ENCODE results near the gene TMEM108.

Gene TMEM108

DNA sequence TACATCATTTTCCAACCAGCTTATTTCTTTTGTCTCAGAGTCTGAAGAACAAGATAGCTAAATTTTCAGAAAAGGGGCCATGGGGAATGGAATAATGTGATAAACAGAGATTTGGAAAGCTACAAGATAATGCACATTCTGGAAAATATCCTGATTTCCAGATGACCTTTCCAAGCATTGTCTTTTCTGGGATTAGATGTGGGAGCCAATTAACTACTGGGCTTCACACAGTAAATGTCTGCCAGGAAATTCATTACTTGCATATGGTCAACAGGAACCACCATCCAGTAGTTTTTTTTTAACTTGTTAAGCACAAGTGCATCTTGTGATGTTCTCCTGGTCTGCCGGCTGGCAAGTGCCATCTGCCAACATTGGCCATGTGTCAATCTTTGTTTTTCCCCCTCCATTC lies 230.5 kb downstream of the TMEM108 start:
- Histone ChIP-seq H3K9me3 (ENCODE audit: control insufficient read depth, low read length) (no peaks in the 10 kb centered on the region), H3K36me3 (ENCODE audit: control insufficient read depth, insufficient read depth, low read length) (no peaks in the 10 kb centered on the region), H3K4me1 (ENCODE audit: control insufficient read depth, insufficient read depth, low read length) (no peaks in the 10 kb centered on the region), H3K27ac (ENCODE audit: insufficient read depth, low read depth, low read length, poor library complexity, severe bottlenecking) (no peak overlapping the region), H3K27me3 (ENCODE audit: control insufficient read depth, insufficient read depth, low read length, poor library complexity, severe bottlenecking) (no peaks in the 10 kb centered on the region), H3K4me3 (ENCODE audit: insufficient read depth, low read depth, low read length) (no peak overlapping the region)
- 95 to 100% methylated on average over 1 of the region's 1 CpG for WGBS, 2 experiments

DNA sequence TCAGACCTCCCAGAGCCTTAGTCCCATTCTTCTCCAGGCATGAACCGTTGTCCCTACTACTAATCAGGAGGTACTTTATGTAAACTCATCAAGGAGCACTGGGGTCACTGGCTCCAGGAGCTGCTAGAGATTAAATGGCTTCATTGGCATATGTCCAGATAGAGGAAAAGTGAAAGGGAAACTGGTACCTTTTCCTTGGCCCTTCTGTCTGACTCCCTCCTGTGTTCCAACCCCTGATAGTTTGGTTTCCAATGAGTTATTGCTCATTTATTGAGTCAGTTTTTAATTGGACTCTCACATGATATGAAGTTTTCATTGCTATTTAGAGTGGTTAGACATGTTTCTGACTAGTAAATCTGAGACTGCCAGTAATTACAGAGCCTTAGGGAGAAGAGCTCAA lies 231.2 kb downstream of the TMEM108 start:
- 64 to 80% methylated on average over 1 of the region's 1 CpG for WGBS, 2 experiments
- H3K27ac ChIP-seq (ENCODE audit: insufficient read depth, low read depth, low read length, poor library complexity, severe bottlenecking) = no peak overlapping the region
- no peaks in the 10 kb centered on the region for H3K36me3 ChIP-seq (ENCODE audit: control insufficient read depth, insufficient read depth, low read length)
- no peaks in the 10 kb centered on the region for H3K9me3 ChIP-seq (ENCODE audit: control insufficient read depth, low read length)
- no peak overlapping the region for H3K4me3 ChIP-seq (ENCODE audit: insufficient read depth, low read depth, low read length)
- no peaks in the 10 kb centered on the region for H3K27me3 ChIP-seq (ENCODE audit: control insufficient read depth, insufficient read depth, low read length, poor library complexity, severe bottlenecking)
- no peaks in the 10 kb centered on the region for H3K4me1 ChIP-seq (ENCODE audit: control insufficient read depth, insufficient read depth, low read length)

DNA sequence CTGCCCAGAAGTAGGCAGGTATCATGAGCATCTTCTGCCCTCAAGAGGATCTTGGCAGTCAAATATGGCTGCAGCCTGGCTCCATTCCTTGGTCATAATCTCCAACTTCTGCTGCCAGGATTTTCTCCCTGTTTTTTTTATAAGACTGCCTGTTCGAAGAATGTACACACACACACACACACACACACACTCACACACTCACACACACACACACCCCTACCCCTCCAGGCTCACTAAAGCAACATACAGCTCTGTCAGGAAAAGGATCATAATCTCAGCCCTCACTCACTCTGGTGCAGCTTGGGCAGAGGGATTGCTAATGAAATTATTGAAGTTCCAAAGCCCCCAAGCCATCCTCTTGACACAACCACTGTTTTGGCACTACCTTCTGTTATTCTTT lies 232.4 kb downstream of the TMEM108 start:
- H3K4me1 ChIP-seq (ENCODE audit: control insufficient read depth, insufficient read depth, low read length) = no peaks in the 10 kb centered on the region
- H3K4me3 ChIP-seq (ENCODE audit: insufficient read depth, low read depth, low read length) = no peak overlapping the region
- H3K27me3 ChIP-seq (ENCODE audit: control insufficient read depth, insufficient read depth, low read length, poor library complexity, severe bottlenecking) = no peaks in the 10 kb centered on the region
- WGBS, 2 experiments = 82 to 100% methylated on average over 1 of the region's 1 CpG
- no peaks in the 10 kb centered on the region for H3K36me3 ChIP-seq (ENCODE audit: control insufficient read depth, insufficient read depth, low read length)
- H3K9me3 ChIP-seq (ENCODE audit: control insufficient read depth, low read length) = no peaks in the 10 kb centered on the region
- no peak overlapping the region for H3K27ac ChIP-seq (ENCODE audit: insufficient read depth, low read depth, low read length, poor library complexity, severe bottlenecking)

DNA sequence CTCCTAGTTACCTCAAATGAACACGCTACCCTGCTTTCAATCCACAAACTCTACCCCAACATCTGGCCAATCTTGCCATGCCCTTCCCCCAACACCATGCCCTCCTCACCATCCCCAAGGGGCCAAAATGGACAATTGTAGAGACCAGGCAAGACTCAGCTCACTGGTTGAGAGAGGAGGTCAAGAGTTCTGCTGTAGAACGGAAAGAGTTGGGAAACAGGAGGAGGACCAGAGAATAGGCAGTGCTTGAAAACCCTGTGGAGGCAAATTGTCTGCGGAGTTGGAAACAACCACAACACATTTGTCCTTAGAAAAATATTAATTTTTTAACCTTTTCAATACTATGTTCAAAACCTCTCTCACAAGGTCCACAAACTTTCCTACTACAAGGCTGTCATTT lies 232.9 kb downstream of the TMEM108 start:
- no peaks in the 10 kb centered on the region for H3K9me3 ChIP-seq (ENCODE audit: control insufficient read depth, low read length)
- 92 to 96% methylated on average over 3 of the region's 3 CpGs for WGBS, 2 experiments
- H3K4me3 ChIP-seq (ENCODE audit: insufficient read depth, low read depth, low read length) = no peak overlapping the region
- H3K27ac ChIP-seq (ENCODE audit: insufficient read depth, low read depth, low read length, poor library complexity, severe bottlenecking) = no peak overlapping the region
- H3K27me3 ChIP-seq (ENCODE audit: control insufficient read depth, insufficient read depth, low read length, poor library complexity, severe bottlenecking) = no peaks in the 10 kb centered on the region
- H3K4me1 ChIP-seq (ENCODE audit: control insufficient read depth, insufficient read depth, low read length) = no peaks in the 10 kb centered on the region
- no peaks in the 10 kb centered on the region for H3K36me3 ChIP-seq (ENCODE audit: control insufficient read depth, insufficient read depth, low read length)

DNA sequence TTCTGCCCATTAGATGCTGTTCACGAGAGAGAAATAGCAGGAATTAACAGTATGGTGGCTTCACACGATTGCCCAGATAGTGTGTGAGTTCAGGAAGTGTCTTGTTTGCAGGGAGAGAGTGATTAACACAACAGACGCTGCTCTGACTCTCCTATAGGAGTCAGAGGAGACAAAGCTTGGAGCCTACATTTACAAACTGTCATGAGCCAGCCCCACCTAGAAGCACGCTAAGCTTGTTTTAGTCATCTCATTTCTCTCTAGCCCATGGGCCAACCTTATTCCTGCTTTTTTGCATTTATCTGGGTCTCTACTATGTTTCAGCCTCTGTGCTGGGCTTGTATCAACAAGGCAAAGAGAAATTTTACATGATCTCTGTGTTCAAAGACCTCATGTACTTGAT lies 233.3 kb downstream of the TMEM108 start:
- Histone ChIP-seq H3K36me3 (ENCODE audit: control insufficient read depth, insufficient read depth, low read length) (no peaks in the 10 kb centered on the region), H3K27me3 (ENCODE audit: control insufficient read depth, insufficient read depth, low read length, poor library complexity, severe bottlenecking) (no peaks in the 10 kb centered on the region), H3K4me1 (ENCODE audit: control insufficient read depth, insufficient read depth, low read length) (no peaks in the 10 kb centered on the region), H3K4me3 (ENCODE audit: insufficient read depth, low read depth, low read length) (no peak overlapping the region), H3K9me3 (ENCODE audit: control insufficient read depth, low read length) (no peaks in the 10 kb centered on the region), H3K27ac (ENCODE audit: insufficient read depth, low read depth, low read length, poor library complexity, severe bottlenecking) (no peak overlapping the region)
- WGBS, 2 experiments = 62 to 64% methylated on average over 4 of the region's 4 CpGs

DNA sequence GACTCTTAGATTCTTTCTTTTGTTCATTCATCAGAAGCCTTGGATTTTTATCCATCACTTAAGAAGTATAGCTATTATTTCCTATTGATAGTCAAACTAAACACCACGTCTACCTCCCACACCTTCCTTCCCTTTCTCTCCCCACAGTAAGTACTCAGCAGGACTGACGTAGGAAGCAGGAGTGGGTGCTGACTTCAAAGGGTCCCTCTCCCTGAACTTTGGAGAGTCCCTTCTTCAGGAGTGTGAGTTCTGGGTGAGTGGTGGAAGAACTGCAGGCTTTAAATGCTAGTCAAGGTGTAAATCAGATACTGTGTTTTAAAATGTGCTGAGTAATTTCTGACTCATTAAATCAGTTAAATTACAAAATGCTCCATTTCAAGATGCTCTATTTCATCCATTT lies 235.2 kb downstream of the TMEM108 start:
- Histone ChIP-seq H3K9me3 (ENCODE audit: control insufficient read depth, low read length) (no peaks in the 10 kb centered on the region), H3K27me3 (ENCODE audit: control insufficient read depth, insufficient read depth, low read length, poor library complexity, severe bottlenecking) (no peaks in the 10 kb centered on the region), H3K4me1 (ENCODE audit: control insufficient read depth, insufficient read depth, low read length) (no peaks in the 10 kb centered on the region), H3K27ac (ENCODE audit: insufficient read depth, low read depth, low read length, poor library complexity, severe bottlenecking) (no peak overlapping the region), H3K36me3 (ENCODE audit: control insufficient read depth, insufficient read depth, low read length) (no peaks in the 10 kb centered on the region), H3K4me3 (ENCODE audit: insufficient read depth, low read depth, low read length) (no peak overlapping the region)
- 95 to 100% methylated on average over 1 to 2 of the region's 2 CpGs for WGBS, 2 experiments

DNA sequence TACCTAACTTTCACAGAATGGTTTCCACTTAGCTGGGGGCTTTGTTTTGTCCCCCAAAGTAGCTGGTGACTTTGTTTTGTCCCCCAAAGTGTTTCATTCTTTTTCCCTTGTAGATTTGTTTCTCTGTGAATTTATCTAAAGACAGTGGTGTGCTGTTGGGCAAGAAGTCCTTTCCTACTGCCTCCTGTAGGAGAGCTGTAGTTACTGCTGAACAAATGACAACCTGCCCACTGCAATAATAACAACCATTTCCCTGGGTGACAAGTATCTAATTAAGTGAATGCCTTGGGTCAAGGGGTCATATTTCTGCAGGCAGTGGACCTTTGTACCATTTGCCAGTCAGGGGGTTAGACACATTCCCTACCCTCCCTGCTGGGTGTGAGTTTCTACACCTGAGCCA lies 236.3 kb downstream of the TMEM108 start:
- H3K27ac ChIP-seq (ENCODE audit: insufficient read depth, low read depth, low read length, poor library complexity, severe bottlenecking) = no peak overlapping the region
- no peaks in the 10 kb centered on the region for H3K27me3 ChIP-seq (ENCODE audit: control insufficient read depth, insufficient read depth, low read length, poor library complexity, severe bottlenecking)
- H3K36me3 ChIP-seq (ENCODE audit: control insufficient read depth, insufficient read depth, low read length) = no peaks in the 10 kb centered on the region
- H3K4me1 ChIP-seq (ENCODE audit: control insufficient read depth, insufficient read depth, low read length) = no peaks in the 10 kb centered on the region
- H3K4me3 ChIP-seq (ENCODE audit: insufficient read depth, low read depth, low read length) = no peak overlapping the region
- no peaks in the 10 kb centered on the region for H3K9me3 ChIP-seq (ENCODE audit: control insufficient read depth, low read length)

DNA sequence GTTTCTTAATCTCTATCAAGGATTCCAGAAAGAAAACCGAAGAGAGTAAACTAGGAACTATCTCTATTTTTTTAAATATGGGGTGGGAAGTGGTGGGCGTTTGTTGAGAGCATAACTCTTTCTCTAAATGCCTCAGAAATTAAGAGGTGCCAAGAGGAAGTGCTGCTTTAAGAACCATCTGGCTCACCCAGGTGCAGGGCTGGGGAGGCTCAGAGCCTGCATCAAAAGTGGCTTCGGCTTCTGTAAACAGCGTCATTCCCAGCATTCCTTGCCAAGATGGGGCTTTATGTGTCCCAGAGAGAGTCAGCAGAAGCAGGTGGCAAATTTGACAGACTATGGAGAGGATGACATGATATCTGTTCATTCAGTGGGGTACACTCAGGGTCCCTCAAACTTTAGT lies 238.4 kb downstream of the TMEM108 start:
- Histone ChIP-seq H3K4me1 (ENCODE audit: control insufficient read depth, insufficient read depth, low read length) (no peaks in the 10 kb centered on the region), H3K9me3 (ENCODE audit: control insufficient read depth, low read length) (no peaks in the 10 kb centered on the region), H3K27me3 (ENCODE audit: control insufficient read depth, insufficient read depth, low read length, poor library complexity, severe bottlenecking) (no peaks in the 10 kb centered on the region), H3K4me3 (ENCODE audit: insufficient read depth, low read depth, low read length) (no peak overlapping the region), H3K36me3 (ENCODE audit: control insufficient read depth, insufficient read depth, low read length) (no peaks in the 10 kb centered on the region), H3K27ac (ENCODE audit: insufficient read depth, low read depth, low read length, poor library complexity, severe bottlenecking) (no peak overlapping the region)
- 83 to 91% methylated on average over 3 to 4 of the region's 4 CpGs for WGBS, 2 experiments

DNA sequence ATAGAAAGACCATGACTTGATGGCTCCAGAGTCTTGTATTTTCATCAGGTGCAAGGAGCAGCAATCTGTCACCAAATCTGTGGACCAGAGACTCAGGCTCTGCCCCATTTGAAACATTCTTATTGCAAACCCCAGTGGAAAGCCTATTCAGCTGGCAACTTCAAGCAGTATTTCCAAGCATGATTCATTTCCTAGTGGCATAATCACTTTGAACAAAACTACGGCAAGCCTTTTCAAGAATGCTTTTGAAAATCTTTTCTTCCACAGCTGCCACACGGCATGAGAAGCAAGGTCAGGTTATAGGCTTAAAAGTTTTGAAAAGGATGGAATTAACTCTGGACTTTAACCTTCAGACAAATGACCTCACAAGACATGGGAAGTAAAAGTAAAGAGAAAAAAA lies 239.6 kb downstream of the TMEM108 start:
- H3K27ac ChIP-seq (ENCODE audit: insufficient read depth, low read depth, low read length, poor library complexity, severe bottlenecking) = no peak overlapping the region
- H3K9me3 ChIP-seq (ENCODE audit: control insufficient read depth, low read length) = no peaks in the 10 kb centered on the region
- H3K27me3 ChIP-seq (ENCODE audit: control insufficient read depth, insufficient read depth, low read length, poor library complexity, severe bottlenecking) = no peaks in the 10 kb centered on the region
- no peaks in the 10 kb centered on the region for H3K4me1 ChIP-seq (ENCODE audit: control insufficient read depth, insufficient read depth, low read length)
- WGBS, 2 experiments = 86 to 89% methylated on average over 2 of the region's 2 CpGs
- H3K36me3 ChIP-seq (ENCODE audit: control insufficient read depth, insufficient read depth, low read length) = no peaks in the 10 kb centered on the region
- H3K4me3 ChIP-seq (ENCODE audit: insufficient read depth, low read depth, low read length) = no peak overlapping the region

DNA sequence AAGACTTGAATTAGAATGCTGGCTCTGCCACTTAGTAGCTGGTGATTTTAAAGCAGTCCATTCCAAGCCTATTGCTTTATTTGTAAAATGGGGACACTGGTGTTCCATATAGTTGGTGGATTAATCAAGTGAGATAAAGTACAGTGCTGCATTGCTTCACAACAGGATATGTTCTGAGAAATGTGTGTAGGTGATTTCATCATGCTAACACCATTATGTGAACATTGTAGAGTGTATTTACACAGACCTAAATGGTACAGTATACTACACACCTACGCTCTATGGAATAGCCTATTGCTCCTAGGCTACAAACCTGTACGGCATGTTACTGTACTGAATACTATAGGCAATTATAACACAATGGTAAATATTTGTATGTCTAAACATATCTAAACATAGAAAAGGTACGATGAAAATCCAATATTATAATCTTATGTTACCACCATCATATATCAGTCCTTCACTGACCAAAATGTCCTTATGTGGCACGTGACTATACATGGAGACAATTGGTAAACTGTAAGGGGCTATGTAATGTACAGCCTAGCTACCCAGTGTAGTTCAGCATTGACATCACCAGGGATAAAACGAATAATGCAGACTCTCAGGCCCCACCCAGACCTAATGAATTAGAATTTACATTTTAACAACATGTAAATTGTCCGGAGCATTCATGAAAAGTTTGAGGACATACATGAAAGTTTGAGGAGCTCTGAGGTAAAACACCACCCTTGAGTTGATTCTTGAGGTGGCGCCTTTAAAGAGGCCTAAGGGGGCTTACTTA lies 240.3 kb downstream of the TMEM108 start:
- WGBS, 2 experiments = 85 to 96% methylated on average over 4 to 5 of the region's 7 CpGs
- Histone ChIP-seq H3K9me3 (ENCODE audit: control insufficient read depth, low read length) (no peaks in the 10 kb centered on the region), H3K27ac (ENCODE audit: insufficient read depth, low read depth, low read length, poor library complexity, severe bottlenecking) (no peak overlapping the region), H3K4me3 (ENCODE audit: insufficient read depth, low read depth, low read length) (no peak overlapping the region), H3K27me3 (ENCODE audit: control insufficient read depth, insufficient read depth, low read length, poor library complexity, severe bottlenecking) (no peaks in the 10 kb centered on the region), H3K36me3 (ENCODE audit: control insufficient read depth, insufficient read depth, low read length) (no peaks in the 10 kb centered on the region), H3K4me1 (ENCODE audit: control insufficient read depth, insufficient read depth, low read length) (no peaks in the 10 kb centered on the region)

DNA sequence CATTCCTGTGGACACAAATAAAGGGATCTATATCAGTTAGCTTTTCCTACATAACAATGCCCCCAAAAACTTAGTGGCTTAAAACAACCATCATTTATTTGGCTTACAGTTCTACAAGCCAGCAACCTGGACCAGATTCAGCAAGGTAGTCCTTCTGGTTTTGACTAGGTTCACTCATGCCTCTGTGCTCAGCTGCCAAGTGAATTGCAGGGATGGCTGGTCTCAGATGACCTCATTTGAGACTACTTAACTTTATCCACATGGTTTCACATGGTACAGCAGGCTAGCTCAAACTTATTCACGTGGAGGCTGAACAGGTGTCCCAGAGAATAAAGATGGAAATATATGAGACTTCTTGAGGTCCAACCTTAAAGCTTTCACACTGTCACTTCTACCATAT lies 242.4 kb downstream of the TMEM108 start:
- no peaks in the 10 kb centered on the region for H3K36me3 ChIP-seq (ENCODE audit: control insufficient read depth, insufficient read depth, low read length)
- no peak overlapping the region for H3K4me3 ChIP-seq (ENCODE audit: insufficient read depth, low read depth, low read length)
- H3K9me3 ChIP-seq (ENCODE audit: control insufficient read depth, low read length) = no peaks in the 10 kb centered on the region
- WGBS, 2 experiments = 71 to 82% methylated on average over 1 of the region's 1 CpG
- no peaks in the 10 kb centered on the region for H3K27me3 ChIP-seq (ENCODE audit: control insufficient read depth, insufficient read depth, low read length, poor library complexity, severe bottlenecking)
- H3K27ac ChIP-seq (ENCODE audit: insufficient read depth, low read depth, low read length, poor library complexity, severe bottlenecking) = no peak overlapping the region
- H3K4me1 ChIP-seq (ENCODE audit: control insufficient read depth, insufficient read depth, low read length) = no peaks in the 10 kb centered on the region

All from ectodermal cell (in vitro differentiated cells).